Upper lobe of right lung (tissue), 1 donor: ENCODE measurements around the gene ULBP2. TPM values are rescaled to one million over a fixed set of nuclear protein-coding genes. Genes with fewer than 3 reads are reported as not detected.
"Not testable (repeated sequence)": the region's sequence is repeated elsewhere in the genome, so short reads cannot be mapped to it uniquely, and the experiment has no call there.

Source experiments
- ATAC-seq: fragments of 200-7000 bp; cut with Tn5 transposase; one replicate; pipeline ENCODE4 v1.9.1; 2020; ENCODE audit warnings: mild to moderate bottlenecking, moderate library complexity
- DNase-seq: peaks from one replicate; pipeline ENCODE4 v3.0.0-alpha.2; 2020
- H3K27ac ChIP-seq: fragments of 200-600 bp; one replicate; pipeline ENCODE4 v1.8.0; 2022
- H3K27me3 ChIP-seq: fragments of 200-600 bp; one replicate; pipeline ENCODE4 v1.8.0; 2022; ENCODE audit warnings: mild to moderate bottlenecking
- H3K36me3 ChIP-seq: fragments of 200-600 bp; one replicate; pipeline ENCODE4 v1.8.0; 2022
- H3K4me1 ChIP-seq: fragments of 200-600 bp; one replicate; pipeline ENCODE4 v1.8.0; 2022
- H3K4me3 ChIP-seq: fragments of 200-600 bp; one replicate; pipeline ENCODE4 v1.8.0; 2022; ENCODE audit warnings: mild to moderate bottlenecking
- H3K9me3 ChIP-seq: fragments of 200-600 bp; one replicate; pipeline ENCODE4 v1.8.0; 2022
- intact Hi-C: fragments of 100-400 bp; cut with DNase I; formaldehyde crosslinking; loops from one replicate; pipeline ENCODE4 v1.11.0; 2022
- total RNA-seq: library from RNA; stranded (reverse); fragmentation: NEBNext Ultra II Directional; extraction: Animal tissue kit (Norgen Biotek cat#: 25700); gene quantifications from one replicate; pipeline ENCODE4 v1.2.1, GENCODE V29; 2021
- TF ChIP-seq, protein P1 (sequence below): fragments of 200-600 bp; IDR thresholded peaks from one replicate; pipeline ENCODE4 v1.8.0; 2022; ENCODE audit warnings: antibody characterized with exemption
- donor health status: DM: no; HTN: yes; CAD: no; lungs with severe emphysema.

Gene ULBP2
- total RNA-seq, 1 donor from 2014 or later: 2.3 TPM

DNA sequence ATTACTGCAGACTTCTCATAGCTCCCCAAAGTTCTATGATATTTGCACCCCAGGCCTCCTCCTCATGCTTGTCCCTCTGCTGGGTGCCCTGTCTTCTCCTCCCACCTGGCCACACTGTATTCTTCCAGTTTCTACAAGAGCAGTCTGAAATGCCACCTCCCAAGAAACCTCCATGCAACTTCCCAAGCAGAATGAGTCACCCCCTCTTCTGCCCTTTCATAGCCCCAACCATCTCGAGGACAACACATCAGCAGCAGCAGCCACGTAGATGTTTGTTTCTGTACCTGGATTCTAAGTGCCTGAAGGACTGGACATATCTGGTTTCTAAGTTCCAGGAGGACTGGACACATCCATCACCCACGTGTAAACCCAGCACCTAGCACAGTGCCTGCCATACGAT, 6.6 kb upstream of the ULBP2 start:
- ATAC-seq: no peak
- H3K4me1 ChIP-seq: peaks cover 12% of the 10 kb centered on the region
- peaks cover 96% of the 10 kb centered on the region for H3K27me3 ChIP-seq
- no peak overlapping the region for H3K27ac ChIP-seq
- TF ChIP-seq, protein P1, sequence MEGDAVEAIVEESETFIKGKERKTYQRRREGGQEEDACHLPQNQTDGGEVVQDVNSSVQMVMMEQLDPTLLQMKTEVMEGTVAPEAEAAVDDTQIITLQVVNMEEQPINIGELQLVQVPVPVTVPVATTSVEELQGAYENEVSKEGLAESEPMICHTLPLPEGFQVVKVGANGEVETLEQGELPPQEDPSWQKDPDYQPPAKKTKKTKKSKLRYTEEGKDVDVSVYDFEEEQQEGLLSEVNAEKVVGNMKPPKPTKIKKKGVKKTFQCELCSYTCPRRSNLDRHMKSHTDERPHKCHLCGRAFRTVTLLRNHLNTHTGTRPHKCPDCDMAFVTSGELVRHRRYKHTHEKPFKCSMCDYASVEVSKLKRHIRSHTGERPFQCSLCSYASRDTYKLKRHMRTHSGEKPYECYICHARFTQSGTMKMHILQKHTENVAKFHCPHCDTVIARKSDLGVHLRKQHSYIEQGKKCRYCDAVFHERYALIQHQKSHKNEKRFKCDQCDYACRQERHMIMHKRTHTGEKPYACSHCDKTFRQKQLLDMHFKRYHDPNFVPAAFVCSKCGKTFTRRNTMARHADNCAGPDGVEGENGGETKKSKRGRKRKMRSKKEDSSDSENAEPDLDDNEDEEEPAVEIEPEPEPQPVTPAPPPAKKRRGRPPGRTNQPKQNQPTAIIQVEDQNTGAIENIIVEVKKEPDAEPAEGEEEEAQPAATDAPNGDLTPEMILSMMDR: no peak
- intact Hi-C loops: loop anchor here (5.0 kb wide), 1 partner anchor 82 kb away; no protein-coding TSS in a partner anchor
- no peak overlapping the region for H3K4me3 ChIP-seq
- no peaks in the 10 kb centered on the region for H3K36me3 ChIP-seq
- no peak for DNase-seq
- H3K9me3 ChIP-seq: no peaks in the 10 kb centered on the region

DNA sequence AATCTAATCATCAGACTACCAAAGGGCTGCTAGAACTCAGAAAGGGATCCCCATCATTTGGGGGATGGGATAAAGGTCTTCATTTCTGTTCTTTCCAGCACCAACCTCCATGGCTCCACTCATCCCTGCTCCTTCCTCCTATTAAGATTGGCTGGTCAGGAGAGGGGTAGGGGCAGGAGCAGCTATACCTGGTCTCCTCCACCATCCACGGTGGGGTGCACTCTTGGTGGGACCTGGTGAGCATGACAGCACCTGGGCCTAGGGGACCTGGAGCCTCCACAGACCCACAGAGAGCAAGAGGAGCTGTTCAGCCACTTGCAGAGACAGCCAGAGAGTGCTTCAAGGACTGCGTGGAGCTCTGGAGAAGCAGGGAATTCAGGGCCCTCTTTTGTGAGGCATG, 6.1 kb upstream of the ULBP2 start:
- TF ChIP-seq, protein P1: no peak
- Histone ChIP-seq H3K9me3 (no peaks in the 10 kb centered on the region), H3K36me3 (no peaks in the 10 kb centered on the region), H3K4me1 (peaks cover 12% of the 10 kb centered on the region), H3K4me3 (no peak overlapping the region), H3K27ac (no peak overlapping the region), H3K27me3 (peaks cover 96% of the 10 kb centered on the region)
- intact Hi-C loops: loop anchor here (5.0 kb wide), 1 partner anchor 82 kb away; no protein-coding TSS in a partner anchor
- no peak for ATAC-seq
- DNase-seq: no peak

DNA sequence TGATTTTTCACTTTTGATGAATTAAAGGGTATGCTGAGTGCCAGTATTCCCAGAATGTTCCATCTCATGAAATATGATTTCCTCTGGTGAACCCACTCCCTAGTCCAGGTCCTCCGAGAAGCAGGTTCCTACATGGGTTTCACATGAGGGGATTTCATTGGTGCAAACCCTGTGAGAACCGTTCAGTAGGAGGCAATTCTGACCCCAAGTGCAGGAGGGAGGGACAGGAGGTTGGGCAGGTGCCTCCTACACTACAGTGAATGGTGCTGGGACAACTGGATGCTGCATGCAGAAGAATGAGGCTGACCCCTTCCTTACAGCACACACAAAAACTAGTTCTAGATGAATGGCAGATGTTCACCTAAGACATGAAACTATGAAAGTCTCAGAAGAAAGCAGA, 5.1 kb upstream of the ULBP2 start:
- Histone ChIP-seq H3K4me3 (no peak overlapping the region), H3K27ac (no peak overlapping the region), H3K27me3 (peaks cover 94% of the 10 kb centered on the region), H3K36me3 (no peaks in the 10 kb centered on the region), H3K4me1 (peaks cover 18% of the 10 kb centered on the region), H3K9me3 (no peaks in the 10 kb centered on the region)
- DNase-seq (no peak), ATAC-seq (no peak)
- TF ChIP-seq, protein P1: no peak
- intact Hi-C loops: loop anchor here (5.0 kb wide), 1 partner anchor 81 kb away; no protein-coding TSS in a partner anchor

DNA sequence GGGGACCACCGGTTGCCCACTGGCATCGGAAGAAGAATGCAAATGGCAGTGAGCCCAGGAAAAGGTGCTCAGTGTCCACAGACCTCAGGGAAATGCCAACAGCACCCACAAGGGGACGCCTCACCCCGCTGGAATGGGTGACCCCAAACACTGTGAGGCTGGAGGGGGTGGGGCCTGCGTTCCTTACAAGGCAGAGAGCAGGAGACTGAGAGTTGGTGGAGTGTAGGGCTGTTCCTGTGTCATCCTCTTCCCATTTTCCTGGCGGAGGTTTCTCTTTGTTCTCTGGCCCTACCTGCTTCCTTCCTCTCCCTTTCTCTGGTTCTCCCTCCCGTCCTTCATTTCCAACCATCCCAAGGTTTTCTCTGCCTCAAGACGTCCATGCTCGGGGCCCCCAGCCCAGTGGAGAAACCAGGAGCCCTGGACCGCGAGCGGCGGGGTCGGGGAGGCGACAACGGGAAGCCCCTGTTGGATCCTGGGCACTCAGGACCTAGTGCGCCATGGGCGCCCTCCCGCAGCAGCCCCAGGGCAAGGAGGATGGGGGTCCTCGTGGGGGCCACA, 3.7 kb upstream of the ULBP2 start:
- TF ChIP-seq, protein P1: peak; percentile 9
- H3K9me3 ChIP-seq, H3K36me3 ChIP-seq, DNase-seq, H3K27ac ChIP-seq: not testable (repeated sequence)
- peaks cover 23% of the 10 kb centered on the region for H3K4me1 ChIP-seq
- peak; percentile 53 for ATAC-seq
- H3K27me3 ChIP-seq: peaks cover 88% of the 10 kb centered on the region
- intact Hi-C loops: loop anchor here (5.0 kb wide), 1 partner anchor 79 kb away; no protein-coding TSS in a partner anchor
- H3K4me3 ChIP-seq: peak overlapping the region; percentile 53

DNA sequence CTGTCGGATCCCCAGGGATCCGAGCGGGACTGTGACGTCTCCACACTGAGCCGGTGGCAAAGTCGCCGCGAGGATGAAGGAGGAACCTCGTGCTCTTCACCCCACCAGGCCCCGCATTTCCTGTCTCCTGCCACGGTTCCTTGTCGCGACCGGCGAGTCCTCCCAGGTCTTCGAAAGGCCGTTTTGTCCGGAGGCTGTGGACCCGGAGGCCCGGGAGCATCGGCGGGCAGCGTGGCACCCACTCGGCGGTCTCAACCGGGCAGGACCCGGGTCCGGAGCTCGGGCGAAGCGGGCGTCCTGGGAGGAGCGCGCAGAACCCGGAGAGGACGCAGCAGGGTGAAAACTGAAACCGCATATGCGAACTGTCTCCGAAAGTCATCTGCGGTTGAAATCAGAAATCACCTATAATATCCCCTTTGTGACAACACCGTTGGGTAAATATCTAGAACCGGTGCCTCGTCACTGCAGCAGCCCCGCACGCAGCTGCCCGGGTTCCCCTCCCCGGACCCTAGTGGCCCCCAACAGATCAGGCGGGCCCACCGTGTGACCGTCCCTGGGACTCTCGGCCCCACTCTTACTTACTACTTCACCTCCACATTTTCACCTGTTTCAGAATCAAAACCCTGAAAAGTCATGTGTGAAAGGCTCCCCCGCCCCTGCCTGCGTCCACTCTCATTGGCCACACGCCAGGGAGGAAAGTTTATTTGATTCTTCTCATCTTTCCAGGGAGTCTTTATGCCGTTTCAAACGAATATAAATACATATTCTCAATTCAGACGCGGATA, 3.1 kb upstream of the ULBP2 start:
- intact Hi-C loops: loop anchor here (5.0 kb wide), 1 partner anchor 79 kb away; no protein-coding TSS in a partner anchor
- H3K9me3 ChIP-seq: no peaks in the 10 kb centered on the region
- peaks cover 82% of the 10 kb centered on the region for H3K27me3 ChIP-seq
- peak overlapping the region; percentile 53 for H3K4me3 ChIP-seq
- ATAC-seq (no peak), DNase-seq (no peak)
- H3K4me1 ChIP-seq: peaks cover 23% of the 10 kb centered on the region
- H3K27ac ChIP-seq: no peak overlapping the region
- TF ChIP-seq, protein P1: no peak
- H3K36me3 ChIP-seq: no peaks in the 10 kb centered on the region
